Right renal cortex interstitium (tissue), 3 donors: ENCODE measurements around the gene TPMT. TPM values are rescaled to one million over a fixed set of nuclear protein-coding genes. Genes with fewer than 3 reads are reported as not detected.
"Not testable (repeated sequence)": the region's sequence is repeated elsewhere in the genome, so short reads cannot be mapped to it uniquely, and the experiment has no call there.

Experiments
- DNase-seq, 3 donors: peaks; one replicate each; pipeline ENCODE4 v3.0.0-alpha.2; 2013; ENCODE audit warnings: low read depth in 3 of 3, low spot score in 2 of 3
- polyA plus RNA-seq, 3 donors: library from polyadenylated mRNA; unstranded; fragments of 120-200 nt; gene quantifications; one replicate each; pipeline ENCODE4 v1.2.1, GENCODE V29; 2013; ENCODE audit not compliant: insufficient read length in 3 of 3

TPMT gene
- polyA plus RNA-seq: 10 to 100 TPM; 29.5 to 30.9 (median 29.6) TPM

DNA sequence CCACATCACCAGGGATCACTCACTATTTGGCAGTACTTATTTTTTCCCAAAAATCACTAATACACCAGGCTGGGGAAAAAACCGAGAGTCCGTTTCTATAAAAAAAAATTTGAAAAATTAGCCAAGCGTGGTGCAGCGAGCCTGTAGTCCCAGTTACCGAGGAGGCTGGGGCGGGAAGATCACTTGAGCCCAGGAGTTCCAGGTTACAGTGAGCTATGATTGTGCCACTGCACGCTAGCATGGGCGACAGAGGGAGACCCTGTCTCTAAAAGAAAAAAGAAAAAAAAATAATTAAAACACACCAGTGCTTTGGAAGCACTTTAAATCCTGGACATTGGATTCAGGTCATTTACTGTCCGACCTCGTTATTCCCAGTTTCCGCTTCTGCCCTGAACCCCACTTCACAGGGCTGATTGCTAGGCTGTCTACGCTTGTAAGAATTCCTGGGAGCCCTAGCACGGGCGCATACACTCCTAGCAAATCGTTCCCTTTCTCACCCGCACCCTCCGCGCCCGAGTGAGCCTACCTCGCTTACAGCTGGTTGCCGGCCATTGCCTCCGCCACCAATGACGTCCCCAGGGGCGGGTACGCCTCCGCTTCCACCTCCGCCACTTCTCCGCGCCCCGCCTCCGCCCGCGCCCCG lies at the start of gene TPMT:
Gene TPMT (minus strand): TSS at position 571 of the 643 bp plus-strand sequence. CDS start 5,950 bp downstream, outside the sequence.
- peak in 1 of 3 donors; percentile 68 for DNase-seq

GRCh38 chr6:18203786-18204185 lies 48.9 kb upstream of the TPMT start:
- no peak for DNase-seq

- no peak for DNase-seq
Observed at GRCh38 chr6:18192026-18192425, 37.1 kb upstream of the TPMT start.

DNA sequence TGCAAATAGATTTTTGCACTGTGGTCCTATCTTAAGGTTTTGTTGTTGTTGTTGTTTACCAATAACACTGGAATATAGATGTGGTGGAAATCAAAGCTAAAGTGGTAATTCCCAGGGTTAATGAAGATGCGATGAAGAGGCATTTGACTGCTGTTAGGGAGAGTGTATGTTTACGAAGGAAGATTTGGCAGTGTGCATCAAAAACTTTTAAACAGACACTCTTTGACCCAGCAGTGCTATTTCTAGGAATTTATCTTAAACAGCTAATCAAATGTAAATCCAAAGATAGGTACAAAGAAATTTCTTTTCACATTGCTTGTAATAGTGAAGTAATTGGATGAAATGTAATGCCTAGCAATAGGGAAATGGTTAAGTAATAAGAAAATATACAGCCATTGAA lies 34.3 kb upstream of the TPMT start:
- no peak for DNase-seq

DNA sequence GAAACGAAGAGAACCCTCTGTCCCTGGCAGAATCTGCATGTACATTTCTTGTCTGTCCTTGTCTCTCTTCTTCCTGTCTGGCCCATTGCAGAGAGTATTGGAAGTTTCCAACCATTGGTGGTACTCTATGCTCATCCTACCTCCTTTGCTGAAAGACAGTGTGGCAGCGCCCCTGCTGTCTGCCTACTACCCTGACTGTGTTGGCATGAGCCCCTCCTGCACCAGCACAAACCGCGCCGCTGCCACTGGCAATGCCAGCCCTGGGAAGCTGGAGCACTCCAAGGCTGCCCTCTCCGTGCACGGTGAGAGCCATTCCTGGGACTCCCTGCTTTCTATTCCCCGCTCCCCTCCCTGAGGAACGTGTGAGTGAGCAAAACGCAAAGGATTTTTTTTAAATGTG lies 32.8 kb upstream of the TPMT start:
- no peak for DNase-seq

GRCh38 chr6:18186540-18187250 lies 31.8 kb upstream of the TPMT start:
- DNase-seq: no peak

GRCh38 chr6:18186033-18186432 lies 31.2 kb upstream of the TPMT start:
- DNase-seq: peak in 1 of 3 donors; percentile 7

- DNase-seq: no peak
Observed at GRCh38 chr6:18185624-18186023, 30.7 kb upstream of the TPMT start.

DNA sequence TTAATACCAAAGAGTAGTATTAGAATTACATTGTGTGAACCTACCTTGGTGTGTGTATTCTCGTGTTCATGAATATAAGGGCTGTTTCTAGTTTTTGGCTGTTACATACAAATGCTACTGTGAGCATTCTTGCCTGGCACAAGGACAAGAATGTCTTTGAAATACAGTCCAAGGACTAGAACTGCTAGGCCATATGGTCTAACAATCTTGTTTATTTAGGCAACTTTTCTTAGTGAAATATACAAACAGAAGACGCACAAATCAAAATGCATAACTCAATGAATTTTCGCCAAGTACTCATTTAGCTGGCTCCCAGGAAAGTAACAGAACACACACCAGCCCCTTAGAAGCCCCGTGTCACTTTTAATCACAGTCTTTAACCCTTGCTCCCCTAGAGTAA lies 28.9 kb upstream of the TPMT start:
- DNase-seq: peak in 2 of 3 donors; percentile 23 to 38

- no peak for DNase-seq
Observed at GRCh38 chr6:18182568-18182967, 27.7 kb upstream of the TPMT start.

- DNase-seq: no peak
Observed at GRCh38 chr6:18179770-18180356, 25.0 kb upstream of the TPMT start.

DNA sequence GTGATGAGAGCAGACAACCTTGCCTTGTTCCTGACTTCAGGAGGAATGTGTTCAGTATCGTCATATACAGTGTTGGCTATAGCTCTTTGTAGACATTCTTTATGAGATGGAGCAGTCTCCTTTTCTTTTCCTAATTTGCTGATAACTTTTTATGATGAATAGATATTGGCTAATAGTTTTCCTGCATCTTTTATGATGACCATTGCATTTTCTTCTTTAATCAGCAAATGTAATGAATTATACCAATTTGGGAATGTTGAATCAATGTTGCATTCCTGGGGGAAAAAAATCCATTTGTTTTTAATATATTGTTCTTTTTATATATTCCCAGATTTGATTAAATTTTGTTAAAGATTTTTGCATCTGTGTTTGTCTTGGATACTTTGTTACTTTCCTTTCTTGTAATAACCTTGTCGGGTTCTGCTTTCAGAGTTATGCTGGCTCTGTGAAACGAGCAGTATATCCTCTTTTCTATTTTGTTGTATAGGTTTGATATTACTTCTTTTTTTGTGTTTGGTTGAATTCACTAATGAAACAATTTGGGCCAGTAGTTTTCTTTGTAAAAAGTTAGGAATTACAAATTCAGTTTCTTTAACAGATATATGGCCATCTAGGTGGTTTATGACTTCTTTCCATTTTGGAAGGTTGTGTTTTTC lies 24.2 kb upstream of the TPMT start:
- no peak for DNase-seq

DNA sequence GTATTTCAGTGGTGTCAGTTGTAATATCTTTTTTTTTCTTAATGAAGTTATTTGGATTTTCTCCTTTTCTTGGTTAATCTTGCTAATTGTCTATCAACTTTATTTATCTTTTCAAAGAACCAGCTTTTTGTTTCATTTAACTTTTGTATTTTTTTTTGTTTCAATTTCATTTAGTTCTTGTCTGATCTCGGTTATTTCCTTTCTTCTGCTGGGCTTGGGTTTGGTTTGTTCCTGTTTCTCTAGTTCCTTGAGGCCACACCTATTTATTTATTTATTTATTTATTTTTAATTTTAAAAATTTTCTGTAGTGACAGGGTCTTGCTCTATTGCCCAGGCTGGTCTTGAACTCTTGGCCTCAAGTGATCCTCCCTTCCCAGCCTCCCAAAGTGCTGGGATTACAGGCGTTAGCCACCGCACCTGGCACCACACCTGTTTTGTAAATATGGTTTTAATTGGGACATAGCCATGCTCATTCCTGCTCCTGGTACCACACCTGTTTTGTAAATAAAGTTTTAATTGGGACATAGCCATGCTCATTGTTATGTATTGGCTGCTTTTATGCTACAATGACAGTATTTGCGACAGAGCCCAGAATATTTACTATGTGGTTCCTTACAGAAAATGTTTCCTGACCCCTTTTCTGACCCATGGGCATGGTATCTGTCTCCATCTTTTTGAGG lies 22.5 kb upstream of the TPMT start:
- DNase-seq: no peak

DNA sequence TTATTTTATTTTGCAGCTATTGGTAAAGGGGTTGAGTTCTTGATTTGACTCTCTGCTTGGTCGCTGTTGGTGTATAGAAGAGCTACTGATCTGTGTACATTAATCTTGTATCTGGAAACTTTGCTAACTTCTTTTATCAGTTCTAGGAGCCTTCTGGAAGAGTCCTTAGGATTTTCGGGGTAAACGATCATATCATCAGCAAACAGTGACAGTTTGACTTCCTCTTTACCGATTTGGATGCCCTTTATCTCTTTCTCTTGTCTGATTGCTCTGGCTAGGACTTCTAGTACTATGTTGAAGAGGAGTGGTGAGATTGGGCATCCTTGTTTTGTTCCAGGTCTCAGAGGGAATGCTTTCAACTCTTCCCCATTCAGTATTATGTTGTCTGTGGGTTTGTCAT lies 21.3 kb upstream of the TPMT start:
- DNase-seq: not testable (repeated sequence)

- DNase-seq: no peak
Observed at GRCh38 chr6:18171871-18172270, 17.0 kb upstream of the TPMT start.

GRCh38 chr6:18168264-18168663 lies 13.4 kb upstream of the TPMT start:
- DNase-seq: no peak

GRCh38 chr6:18166312-18167036 lies 11.6 kb upstream of the TPMT start:
- no peak for DNase-seq

GRCh38 chr6:18165751-18166150 lies 10.9 kb upstream of the TPMT start:
- DNase-seq: no peak

GRCh38 chr6:18162401-18162800 lies 7.5 kb upstream of the TPMT start:
- no peak for DNase-seq

DNA sequence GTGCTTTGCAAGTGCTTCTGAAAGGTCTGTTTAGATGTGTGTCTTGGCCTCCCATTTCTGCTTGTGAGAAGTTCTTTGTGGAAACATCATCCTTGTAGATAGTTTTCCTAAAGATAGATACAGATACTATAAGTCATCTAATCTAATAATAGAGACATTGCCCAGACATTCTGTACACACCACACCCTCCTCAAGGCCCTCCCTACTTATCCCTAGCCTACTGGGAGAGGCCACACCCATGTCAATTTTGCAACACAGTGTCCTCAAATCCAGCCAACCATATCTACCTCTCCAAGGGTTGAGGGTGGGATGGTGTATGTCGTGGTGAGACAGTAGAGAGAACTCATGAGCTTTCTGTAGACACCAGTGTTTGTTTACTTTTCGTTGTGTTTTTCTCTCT lies 6.6 kb upstream of the TPMT start:
- no peak for DNase-seq
